Measurements from ENCODE around the gene FAM78A.

- no peak for TF ChIP-seq EZH2phosphoT487 (IDR thresholded peaks at IDR 0.05; ENCODE audit: borderline replicate concordance)
- no peak for TF ChIP-seq RAD21 (IDR thresholded peaks at IDR 0.05; ENCODE audit: low read depth)
- TF ChIP-seq CTCF (IDR thresholded peaks at IDR 0.05 in 2 of 3, conservative IDR thresholded peaks at IDR 0.05 in 1 of 3; ENCODE audit: borderline replicate concordance in 1 of 3, insufficient read depth in 1 of 3, low read depth in 2 of 3, low read length in 2 of 3), result no peak
- TF ChIP-seq POLR2A (IDR thresholded peaks at IDR 0.05; ENCODE audit: borderline replicate concordance, extremely low read depth, insufficient read depth, insufficient read length), result no peak
- no peak for TF ChIP-seq CEBPB (IDR thresholded peaks at IDR 0.05; ENCODE audit: low read depth)
- peak; percentile 27; the same call in 1 of the 2 replicates for TF ChIP-seq POLR2AphosphoS5 (IDR thresholded peaks at IDR 0.05; ENCODE audit: low read depth, low read length)
- no peak for TF ChIP-seq SIN3A (IDR thresholded peaks at IDR 0.05; ENCODE audit: low read depth)
- TF ChIP-seq JUND (IDR thresholded peaks at IDR 0.05), result no peak
- no peak for TF ChIP-seq ZNF274 (IDR thresholded peaks at IDR 0.05; ENCODE audit: low read depth, low read length)
- no peak for TF ChIP-seq REST (IDR thresholded peaks at IDR 0.05; ENCODE audit: low read depth)
- TF ChIP-seq EGR1 (IDR thresholded peaks at IDR 0.05; ENCODE audit: low read depth), result no peak
Measured at GRCh38 chr9:131277910-131278701, 1.8 kb upstream of the FAM78A start.

Measured in HCT116 (cell line).